Loucy (cell line): ENCODE data around the gene EPS8L3.

Source experiments
- CTCF ChIP-seq: fragments of 200-600 bp; sonication (generic); conservative IDR thresholded peaks from 2 replicates; pipeline ENCODE4 v1.5.1; 2014; ENCODE audit warnings: mild to moderate bottlenecking, antibody characterized with exemption, low read length
- EZH2phosphoT487 ChIP-seq: fragments of 200-600 bp; IDR thresholded peaks from 2 replicates; pipeline ENCODE4 v1.6.1; 2018; ENCODE audit warnings: antibody characterized with exemption, mild to moderate bottlenecking, moderate library complexity, borderline replicate concordance

DNA sequence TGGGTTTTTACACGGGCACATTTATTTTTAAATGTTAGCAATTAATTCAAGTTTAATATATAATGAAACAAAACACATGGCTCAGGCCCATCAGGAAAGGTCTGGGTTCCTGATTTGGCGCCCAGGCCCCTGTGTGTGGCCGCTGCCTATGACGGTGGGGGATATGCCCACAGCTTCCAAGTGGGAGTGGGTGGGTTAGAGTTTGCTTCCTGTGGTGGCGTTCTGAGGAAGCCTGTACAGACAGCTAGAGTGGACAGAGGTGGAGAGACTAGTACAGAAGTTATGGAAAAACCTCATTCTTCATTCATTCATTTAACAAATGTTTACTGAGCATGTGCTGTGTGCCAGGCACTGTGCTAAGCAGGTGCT lies 22.4 kb upstream of the EPS8L3 start:
- TF ChIP-seq CTCF (no peak), EZH2phosphoT487 (no peak)
